Urinary bladder (tissue), 4 donors: Measurements from ENCODE around the gene PRKCZ. TPM values are rescaled to one million over a fixed set of nuclear protein-coding genes. Genes with fewer than 3 reads are reported as not detected.

Experiments
- DNase-seq: peaks from one replicate; pipeline ENCODE4 v3.0.0-alpha.2; 2015; ENCODE audit errors: extremely low spot score
- H3K27ac ChIP-seq: one replicate; pipeline ENCODE4 v1.5.1; 2013; ENCODE audit warnings: low read depth, mild to moderate bottlenecking, moderate library complexity
- H3K36me3 ChIP-seq: one replicate; pipeline ENCODE4 v1.6.1; 2013; ENCODE audit warnings: mild to moderate bottlenecking, moderate library complexity; ENCODE audit not compliant: insufficient read depth
- H3K4me1 ChIP-seq: one replicate; pipeline ENCODE4 v1.6.1; 2013; ENCODE audit warnings: mild to moderate bottlenecking, moderate library complexity; ENCODE audit not compliant: insufficient read depth
- H3K4me3 ChIP-seq: one replicate; pipeline ENCODE4 v1.5.1; 2013; ENCODE audit warnings: low read depth, low read length
- WGBS: extraction: QIAGEN DNeasy Blood & Tissue Kit; methylation state at CpG from one replicate; pipeline ENCODE4 v1.1.7; 2013; 5-methylcytosine and 5-hydroxymethylcytosine counted together
- polyA plus RNA-seq: library from polyadenylated mRNA; stranded (reverse); fragments of 200-250 nt; gene quantifications from one replicate; pipeline ENCODE4 v1.2.3, GENCODE V29; 2013
- total RNA-seq: library from RNA; depleted of rRNA; stranded (reverse); fragments of >200 nt; gene quantifications from one replicate; pipeline ENCODE4 v1.2.3, GENCODE V29; 2014
- donor health status: healthy with polysubstance abuse.
- donor health status: healthy.

The PRKCZ gene
- total and polyA plus RNA-seq, 2 donors: 6.3 to 6.6 TPM

DNA sequence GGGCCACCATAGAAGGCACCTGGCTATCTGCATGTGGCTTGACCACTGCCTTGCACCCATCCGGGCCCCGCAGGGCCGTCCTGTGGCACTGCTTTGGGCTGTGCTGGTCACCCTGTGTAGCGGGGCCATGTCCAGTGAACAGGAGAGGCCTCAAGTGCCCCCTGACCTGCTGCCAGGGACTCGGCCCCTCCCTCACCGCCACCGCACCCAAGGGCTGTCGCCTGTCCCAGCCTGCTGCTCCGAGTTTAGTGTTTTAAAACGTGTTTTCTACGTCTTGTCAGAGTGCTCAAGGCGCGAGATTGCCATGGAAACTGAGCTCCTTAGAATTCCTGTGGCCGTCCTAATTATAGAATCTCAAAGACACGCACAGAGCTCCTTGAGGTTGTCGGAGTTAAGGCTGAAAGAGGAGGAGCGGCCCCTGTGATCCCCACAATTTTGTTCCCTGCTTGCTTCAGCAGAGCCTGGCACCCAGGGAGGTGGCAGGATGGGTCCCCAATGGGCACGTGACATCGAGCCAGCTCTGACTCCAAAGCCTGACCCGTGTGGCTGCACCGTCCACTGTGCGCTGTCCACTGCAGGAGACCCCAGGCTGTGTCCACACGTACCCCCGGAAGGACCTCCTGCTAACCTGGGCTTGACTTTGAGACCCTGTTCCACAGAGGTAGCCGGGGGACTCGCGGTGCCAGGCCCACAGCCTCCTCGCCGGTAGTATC lies 78.1 kb downstream of the PRKCZ start:
- Histone ChIP-seq H3K4me1 (no peaks in the 10 kb centered on the region), H3K27ac (no peak overlapping the region), H3K4me3 (no peak overlapping the region), H3K36me3 (no peaks in the 10 kb centered on the region)
- WGBS: 80% methylated on average over 29 of the region's 29 CpGs
- no peak for DNase-seq

DNA sequence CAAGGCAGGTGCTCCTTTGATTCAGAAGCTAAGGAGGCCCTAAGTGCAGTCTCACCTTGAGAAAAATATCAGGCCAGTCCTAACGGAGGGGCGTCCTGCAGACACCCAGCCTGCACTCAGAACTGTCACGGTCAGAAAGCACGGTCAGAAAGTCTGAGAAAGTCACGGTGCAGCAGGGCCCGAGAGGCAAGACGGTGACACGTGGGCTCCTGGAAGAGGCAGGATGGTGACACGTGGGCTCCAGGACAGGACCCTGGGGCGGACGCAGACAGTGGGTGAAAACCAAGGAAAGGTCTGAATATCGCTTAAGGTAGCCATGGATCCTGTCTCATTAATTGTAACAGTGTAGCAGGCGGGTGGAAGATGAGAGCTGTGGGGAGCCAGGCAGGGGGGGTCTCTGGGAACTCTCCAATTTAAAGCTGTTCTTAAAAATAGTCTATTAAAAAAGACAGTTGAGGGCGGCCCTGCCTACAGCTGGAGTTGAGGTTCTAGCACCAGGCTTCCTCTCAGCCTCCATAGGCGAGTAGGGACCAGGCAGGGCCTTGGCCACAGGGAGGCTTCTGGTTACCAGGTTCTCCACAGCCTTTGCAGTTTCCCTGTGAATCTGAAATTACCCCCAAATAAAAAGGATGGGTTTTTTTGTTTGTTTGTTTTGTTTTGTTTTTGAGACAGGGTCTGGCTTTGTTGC lies 79.2 kb downstream of the PRKCZ start:
- H3K4me1 ChIP-seq: no peaks in the 10 kb centered on the region
- no peak for DNase-seq
- H3K27ac ChIP-seq: no peak overlapping the region
- H3K4me3 ChIP-seq: no peak overlapping the region
- H3K36me3 ChIP-seq: no peaks in the 10 kb centered on the region
- WGBS: 93% methylated on average over 15 of the region's 15 CpGs

DNA sequence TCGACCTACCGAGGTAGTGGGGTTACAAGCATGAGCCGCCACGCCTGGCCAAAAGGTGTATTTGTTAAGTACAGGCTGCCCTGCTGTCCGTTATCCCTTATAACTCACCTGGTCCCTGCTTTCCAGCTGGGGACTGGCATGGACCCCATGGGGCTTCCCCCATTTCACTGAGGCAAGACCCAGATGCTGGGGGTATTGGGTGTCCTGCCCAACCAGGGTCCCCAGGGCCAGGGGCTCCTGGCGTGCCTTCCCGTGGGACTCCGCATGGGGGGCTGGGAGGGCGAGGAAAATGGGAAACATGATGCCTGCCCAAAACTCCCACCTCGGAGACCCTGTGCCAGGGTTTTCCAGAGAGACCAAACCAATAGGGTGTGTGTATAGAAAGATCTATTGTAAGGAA lies 79.9 kb downstream of the PRKCZ start:
- WGBS: 93% methylated on average over 10 of the region's 10 CpGs
- Histone ChIP-seq H3K4me1 (no peaks in the 10 kb centered on the region), H3K27ac (no peak overlapping the region), H3K36me3 (no peaks in the 10 kb centered on the region), H3K4me3 (no peak overlapping the region)
- DNase-seq: no peak

DNA sequence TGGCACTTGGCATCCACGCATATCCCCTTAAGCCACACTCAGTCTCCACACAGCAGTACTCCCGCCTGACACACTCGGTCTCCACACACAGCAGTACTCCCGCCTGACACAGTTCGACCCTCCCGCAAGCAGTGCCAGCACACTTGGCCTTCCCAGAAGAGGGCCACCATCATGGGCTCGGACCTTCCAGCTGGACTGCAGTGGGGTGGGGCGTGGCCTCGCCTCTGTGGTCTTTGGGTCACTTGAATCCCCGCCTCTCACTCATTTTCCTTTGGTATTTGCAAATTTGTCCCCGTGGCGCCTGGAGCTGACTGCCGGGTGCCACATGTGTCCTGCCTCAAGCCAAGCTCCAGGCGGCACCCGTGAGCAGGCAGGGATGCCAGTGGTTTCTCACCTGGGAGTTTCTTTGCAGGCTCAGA lies 80.7 kb downstream of the PRKCZ start:
- Histone ChIP-seq H3K36me3 (no peaks in the 10 kb centered on the region), H3K27ac (no peak overlapping the region), H3K4me1 (no peaks in the 10 kb centered on the region), H3K4me3 (no peak overlapping the region)
- 93% methylated on average over 15 of the region's 15 CpGs for WGBS
- no peak for DNase-seq

DNA sequence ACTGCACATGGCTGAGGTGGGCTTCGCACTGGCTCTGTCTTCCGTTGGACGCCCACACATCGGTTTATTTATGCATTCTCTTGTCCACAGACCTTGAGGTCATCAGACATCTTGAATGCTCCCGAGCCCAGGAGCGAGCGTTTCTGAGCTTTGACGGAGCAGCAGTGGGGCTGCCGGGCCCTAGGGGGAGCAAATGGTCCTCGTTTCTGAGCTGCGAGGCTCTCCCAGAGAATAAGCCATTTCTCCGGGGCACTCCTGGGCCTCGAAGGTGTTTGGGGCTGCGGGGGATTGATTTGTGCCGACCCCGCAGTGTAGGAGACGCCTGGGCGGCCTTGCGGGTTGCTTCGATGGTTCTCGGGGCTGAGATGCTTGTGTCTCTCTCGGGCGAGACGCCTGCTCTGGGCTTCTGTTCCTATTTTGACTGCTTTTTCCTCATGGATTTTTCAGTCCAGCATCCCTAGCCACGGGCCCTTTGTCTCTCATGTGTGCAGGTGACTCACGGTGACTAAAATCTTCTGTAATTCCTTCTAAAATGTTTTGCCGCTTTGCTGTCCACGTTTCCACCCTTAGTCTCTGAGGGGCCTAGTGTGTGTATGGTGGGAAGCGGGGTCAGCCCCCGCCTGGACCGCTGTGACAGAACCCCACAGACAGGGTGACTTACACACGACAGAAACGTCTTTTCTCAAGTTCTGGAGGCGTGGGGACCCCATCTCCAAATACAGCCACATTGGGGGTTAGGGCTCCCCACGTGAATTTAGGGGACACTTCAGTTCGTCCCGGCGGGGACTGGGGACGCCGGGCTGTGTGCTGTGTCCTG lies 82.2 kb downstream of the PRKCZ start:
- peak overlapping the region; percentile 75 for H3K27ac ChIP-seq
- H3K4me3 ChIP-seq: peak overlapping the region; percentile 21
- 20% methylated on average over 40 of the region's 40 CpGs for WGBS
- H3K36me3 ChIP-seq: no peaks in the 10 kb centered on the region
- DNase-seq: no peak
- H3K4me1 ChIP-seq: no peaks in the 10 kb centered on the region

DNA sequence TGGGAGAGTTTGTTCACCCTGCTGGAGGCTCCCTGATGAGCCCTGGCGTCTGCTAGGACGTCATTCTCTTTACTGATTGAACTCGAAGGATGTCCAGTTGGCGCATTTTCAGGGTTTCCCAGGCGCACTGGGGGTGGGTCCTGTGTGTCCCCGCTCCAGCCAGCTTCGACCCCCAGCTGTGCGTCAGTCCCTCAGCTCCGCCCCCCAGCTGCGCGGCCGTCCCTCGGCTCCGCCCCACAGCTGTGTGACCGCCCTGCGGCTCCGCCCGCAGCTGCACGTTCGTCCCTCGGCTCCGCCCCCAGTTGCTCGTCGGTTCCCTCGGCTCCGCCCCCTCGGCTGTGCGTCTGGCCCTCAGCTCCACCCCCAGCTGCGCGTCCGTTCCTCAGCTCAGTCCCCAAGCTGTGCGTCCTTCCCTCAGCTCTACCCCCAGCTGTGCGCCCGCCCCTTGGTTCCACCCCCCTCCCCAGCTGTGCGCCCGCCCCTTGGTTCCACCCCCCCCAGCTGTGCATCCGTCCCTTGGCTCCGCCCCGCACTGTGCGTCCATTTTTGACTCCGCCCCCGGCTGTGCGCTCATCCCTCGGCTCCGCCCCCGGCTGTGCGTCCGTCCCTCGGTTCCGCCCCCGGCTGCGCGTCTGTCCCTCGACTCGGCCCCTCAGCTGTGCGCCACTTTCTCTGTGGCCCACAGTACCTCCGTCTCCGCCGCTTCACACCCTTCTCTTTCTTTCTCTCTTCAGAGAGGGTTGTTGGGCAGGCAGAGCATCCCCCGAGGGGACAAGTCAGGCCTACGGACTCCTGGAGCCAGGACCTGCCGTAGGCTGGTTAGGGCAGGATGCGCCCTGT lies 83.0 kb downstream of the PRKCZ start:
- Histone ChIP-seq H3K36me3 (no peaks in the 10 kb centered on the region), H3K4me1 (no peaks in the 10 kb centered on the region), H3K4me3 (peak overlapping the region; percentile 21), H3K27ac (peak overlapping the region; percentile 75)
- DNase-seq: peak; percentile 95
- 5% methylated on average over 63 of the region's 63 CpGs for WGBS

DNA sequence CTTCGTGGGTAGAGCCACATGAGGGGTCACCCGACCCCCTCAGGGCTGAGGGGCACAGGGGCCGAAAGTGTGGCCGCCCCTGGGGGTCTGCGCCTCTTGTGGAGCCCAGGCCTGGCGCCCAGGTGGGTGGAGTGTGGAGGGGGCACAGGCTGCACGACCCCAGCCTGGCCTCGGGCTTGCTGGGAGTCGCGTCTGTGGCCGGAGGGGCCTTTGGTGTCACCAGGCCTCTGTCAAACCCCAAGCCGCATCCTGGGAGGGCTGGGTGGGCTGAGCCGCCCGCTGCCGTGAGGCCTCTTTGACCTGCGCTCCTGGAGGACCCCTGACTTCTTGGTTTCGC lies 83.6 kb downstream of the PRKCZ start:
- Histone ChIP-seq H3K27ac (peak overlapping the region; percentile 48), H3K4me3 (no peak overlapping the region), H3K4me1 (no peaks in the 10 kb centered on the region), H3K36me3 (no peaks in the 10 kb centered on the region)
- 78% methylated on average over 17 of the region's 17 CpGs for WGBS
- DNase-seq: no peak

DNA sequence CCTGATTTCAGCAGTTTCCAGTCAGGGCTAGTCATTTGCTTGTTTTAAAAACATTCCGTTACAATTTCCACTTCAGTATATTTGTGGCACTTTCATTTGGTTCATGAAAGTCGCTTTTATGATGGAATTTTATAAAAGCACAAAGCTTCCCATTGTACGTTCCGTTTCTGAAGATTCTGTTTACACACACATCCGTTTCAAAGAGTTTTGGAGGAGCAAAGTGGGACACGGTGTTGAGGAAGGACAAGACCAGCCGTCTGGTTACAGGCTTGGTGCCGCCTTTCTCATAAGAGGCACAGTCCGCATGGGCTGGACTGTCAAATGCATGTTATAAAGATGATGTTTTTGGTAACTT lies 84.0 kb downstream of the PRKCZ start:
- Histone ChIP-seq H3K4me3 (no peak overlapping the region), H3K36me3 (no peaks in the 10 kb centered on the region), H3K27ac (no peak overlapping the region), H3K4me1 (no peaks in the 10 kb centered on the region)
- DNase-seq: no peak
- 91% methylated on average over 9 of the region's 9 CpGs for WGBS

DNA sequence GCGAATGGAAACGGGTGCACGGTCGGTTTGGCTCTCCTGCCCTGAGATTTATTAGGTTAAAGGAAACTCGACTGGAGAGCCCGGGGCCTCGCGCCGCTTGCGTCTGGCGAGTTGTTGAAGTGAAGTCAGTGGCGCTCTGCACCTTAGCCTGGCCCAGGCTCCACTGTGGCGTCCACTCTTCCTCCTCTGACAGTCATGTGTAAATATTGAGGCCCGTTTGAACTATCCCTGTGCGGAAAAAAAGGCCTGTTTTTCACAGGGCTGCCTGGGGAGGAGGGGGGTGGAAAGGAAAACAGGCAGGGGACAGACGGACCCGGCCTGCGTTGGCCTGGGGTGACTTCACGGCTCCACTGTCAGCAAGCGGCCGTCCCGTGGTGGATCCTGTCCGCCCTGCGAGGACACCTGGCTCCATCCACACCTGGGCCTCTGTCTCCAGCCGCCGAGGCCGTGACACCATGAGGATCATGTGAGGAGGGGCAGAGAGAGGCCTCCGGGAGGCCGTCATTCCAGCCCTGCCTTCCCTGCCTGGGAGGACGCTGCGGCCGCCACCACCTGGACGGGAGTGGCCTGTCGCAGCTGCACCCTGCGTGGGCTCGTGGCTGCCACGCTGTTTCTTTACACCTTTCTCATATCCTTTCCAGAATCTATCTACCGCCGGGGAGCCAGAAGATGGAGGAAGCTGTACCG lies 84.6 kb downstream of the PRKCZ start:
- DNase-seq: no peak
- H3K4me3 ChIP-seq: no peak overlapping the region
- H3K27ac ChIP-seq: no peak overlapping the region
- 71% methylated on average over 40 of the region's 40 CpGs for WGBS
- no peaks in the 10 kb centered on the region for H3K36me3 ChIP-seq
- H3K4me1 ChIP-seq: no peaks in the 10 kb centered on the region

DNA sequence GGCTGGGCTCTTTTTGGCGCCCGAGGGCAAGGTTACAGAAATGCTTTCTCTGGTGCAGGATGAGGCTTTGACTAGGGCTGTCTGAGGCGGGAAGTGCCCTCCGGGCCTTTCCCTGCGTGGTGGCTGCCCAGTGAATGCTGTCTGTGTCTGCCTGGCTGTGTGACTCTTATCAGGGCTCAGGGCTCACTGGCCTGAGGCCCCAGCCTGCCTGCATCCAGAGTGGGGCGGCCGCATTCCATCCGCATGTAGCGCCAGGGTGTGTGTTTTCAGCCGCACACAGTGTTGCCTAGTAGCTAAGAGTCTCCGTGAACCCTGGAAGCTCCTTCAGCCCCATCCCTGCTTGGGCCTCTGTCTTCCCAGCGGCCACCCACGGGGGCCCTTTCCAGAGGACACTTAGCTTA lies 85.2 kb downstream of the PRKCZ start:
- Histone ChIP-seq H3K4me3 (no peak overlapping the region), H3K27ac (no peak overlapping the region), H3K36me3 (no peaks in the 10 kb centered on the region), H3K4me1 (no peaks in the 10 kb centered on the region)
- 18% methylated on average over 13 of the region's 13 CpGs for WGBS
- peak; percentile 87 for DNase-seq

DNA sequence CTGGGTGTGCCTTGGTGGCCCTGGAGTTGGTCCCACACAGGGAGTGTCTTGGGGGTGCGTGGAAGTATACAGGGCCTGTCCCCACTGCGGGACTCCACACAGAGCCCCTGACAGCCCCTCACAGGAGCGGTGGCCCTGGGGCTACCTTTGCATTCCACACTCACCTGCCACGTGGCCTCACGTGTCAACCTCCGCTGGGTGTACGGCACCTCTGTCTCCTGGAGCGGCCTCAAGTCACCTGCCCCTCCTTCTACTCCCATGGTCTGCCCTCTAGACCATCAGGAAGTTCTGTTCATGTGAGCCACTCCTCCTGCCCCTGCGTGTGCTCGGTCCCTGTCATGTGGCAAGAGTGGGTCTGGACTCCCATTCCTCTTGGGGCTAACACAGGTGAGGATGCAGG lies 85.7 kb downstream of the PRKCZ start:
- H3K4me3 ChIP-seq: no peak overlapping the region
- H3K27ac ChIP-seq: no peak overlapping the region
- 78% methylated on average over 10 of the region's 10 CpGs for WGBS
- H3K4me1 ChIP-seq: no peaks in the 10 kb centered on the region
- DNase-seq: no peak
- no peaks in the 10 kb centered on the region for H3K36me3 ChIP-seq

DNA sequence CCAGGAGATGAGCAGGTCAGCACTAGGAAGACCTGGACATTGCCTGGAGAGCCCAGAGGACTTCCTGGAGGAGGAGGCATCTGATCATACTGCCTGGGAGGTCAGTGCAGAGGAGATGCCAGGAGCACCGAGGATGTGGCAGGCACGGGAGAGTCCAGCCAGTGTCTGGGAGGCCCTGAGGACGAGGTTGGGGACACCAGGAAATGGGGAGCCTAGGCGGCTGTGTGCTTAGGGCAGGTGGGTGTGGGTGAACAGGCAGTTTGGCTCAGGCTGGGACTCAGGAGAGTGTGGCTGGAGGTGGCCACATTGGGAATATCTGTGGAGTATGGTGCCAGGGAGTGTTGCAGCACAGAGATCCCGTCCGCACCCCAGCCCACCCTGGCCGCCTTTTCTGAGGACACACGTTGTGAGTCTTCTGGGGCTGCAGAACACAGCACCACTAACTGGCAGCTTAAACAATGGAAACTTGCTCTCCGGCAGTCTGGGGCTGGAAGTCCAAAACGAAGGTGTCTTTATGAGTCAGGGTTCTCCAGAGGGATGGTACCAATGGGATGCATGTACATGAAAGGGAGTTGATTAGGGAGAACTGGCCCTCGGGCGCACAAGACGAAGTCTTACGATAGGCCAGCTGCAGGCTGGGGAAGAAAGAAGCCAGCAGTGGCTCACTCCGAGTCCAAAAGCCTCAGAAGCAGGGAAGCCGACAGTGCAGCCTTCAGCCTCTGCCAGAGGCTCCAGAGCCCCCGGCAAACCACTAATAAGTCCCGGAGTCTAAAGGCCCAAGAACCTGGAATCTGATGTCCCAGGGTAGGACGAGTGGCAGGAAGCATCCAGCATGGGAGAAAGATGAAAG lies 86.4 kb downstream of the PRKCZ start:
- 83% methylated on average over 19 of the region's 19 CpGs for WGBS
- H3K27ac ChIP-seq: no peak overlapping the region
- no peak for DNase-seq
- H3K4me3 ChIP-seq: no peak overlapping the region
- H3K36me3 ChIP-seq: no peaks in the 10 kb centered on the region
- H3K4me1 ChIP-seq: no peaks in the 10 kb centered on the region
